Tibial nerve (tissue), 4 donors: ENCODE data around the gene ADH1C. TPM values are rescaled to one million over a fixed set of nuclear protein-coding genes. Genes with fewer than 3 reads are reported as not detected.
"Not testable (repeated sequence)": the region's sequence is repeated elsewhere in the genome, so short reads cannot be mapped to it uniquely, and the experiment has no call there.

Experiments
- DNase-seq, 2 donors: peaks; one replicate each; pipeline ENCODE4 v3.0.0-alpha.2; 2019; ENCODE audit warnings: low spot score in 2 of 2
- H3K27ac ChIP-seq, 4 donors: fragments of 200-600 bp; sonication (generic) in 3 of 4; one replicate each; pipeline ENCODE4 v1.5.1; 2017 to 2019; ENCODE audit warnings: mild to moderate bottlenecking in 1 of 4
- H3K27me3 ChIP-seq, 2 donors: fragments of 200-600 bp; sonication (generic) in 1 of 2; one replicate each; pipeline versions ENCODE4 v1.5.1 to v1.6.0; 2017 to 2019
- H3K36me3 ChIP-seq, 3 donors: fragments of 200-600 bp; sonication (generic); one replicate each; pipeline ENCODE4 v1.5.1; 2018 to 2019
- H3K4me1 ChIP-seq, 4 donors: fragments of 200-600 bp; sonication (generic) in 3 of 4; one replicate each; pipeline ENCODE4 v1.5.1; 2017 to 2019
- H3K4me3 ChIP-seq, 4 donors: fragments of 200-600 bp; sonication (generic) in 3 of 4; one replicate each; pipeline ENCODE4 v1.5.1; 2017 to 2019; ENCODE audit warnings: mild to moderate bottlenecking in 1 of 4, moderate library complexity in 1 of 4
- H3K9me3 ChIP-seq, 4 donors: fragments of 200-600 bp; sonication (generic) in 3 of 4; one replicate each; pipeline ENCODE4 v1.5.1; 2017 to 2019
- CTCF ChIP-seq, 5 experiments: fragments of 200-600 bp in 3 of 5; fragments of 450-650 bp in 2 of 5; sonication (generic) in 3 of 5; IDR thresholded peaks; one replicate each; pipeline ENCODE4 v1.5.1; 2016 to 2019; ENCODE audit warnings: antibody characterized with exemption in 5 of 5, mild to moderate bottlenecking in 3 of 5, moderate library complexity in 2 of 5
- EP300 ChIP-seq, 2 donors: sonication (generic); formaldehyde crosslinking; IDR thresholded peaks; one replicate each; pipeline ENCODE4 v1.6.1; 2017; ENCODE audit warnings: antibody characterized with exemption in 2 of 2, mild to moderate bottlenecking in 1 of 2
- POLR2A ChIP-seq, 2 donors: fragments of 450-650 bp; IDR thresholded peaks; one replicate each; pipeline ENCODE4 v1.6.1; 2017; ENCODE audit warnings: antibody characterized with exemption in 2 of 2, mild to moderate bottlenecking in 2 of 2, moderate library complexity in 2 of 2
- WGBS, 2 donors: methylation state at CpG; one replicate each; pipeline ENCODE4 v1.1.5; 2018; 5-methylcytosine and 5-hydroxymethylcytosine counted together
- total RNA-seq, 4 donors: library from RNA; depleted of rRNA; stranded (reverse); fragments of >200 nt; gene quantifications; one replicate each; pipeline ENCODE4 v1.1.0, GENCODE V29; 2016

Gene ADH1C
- total RNA-seq, 4 donors from 2014 or later, result 44.7 to 186 (median 151) TPM

DNA sequence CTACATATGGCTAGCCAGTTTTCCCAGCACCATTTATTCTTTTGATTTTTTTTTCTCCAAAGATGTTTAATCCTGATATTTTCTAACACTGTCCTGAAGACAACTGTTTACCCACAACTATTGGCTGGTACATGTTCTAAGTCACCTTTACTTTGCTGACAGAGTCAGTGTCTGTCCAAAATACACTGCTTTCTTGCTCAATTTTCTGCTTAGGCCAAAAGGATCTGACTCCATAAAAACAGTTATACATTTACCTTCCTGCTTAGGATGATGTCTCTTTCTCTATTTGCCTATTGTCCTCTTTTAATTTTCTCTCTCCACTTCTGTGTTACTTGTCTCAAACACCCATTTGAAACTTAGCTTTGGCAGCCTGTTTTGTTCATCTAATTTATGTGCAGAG lies 3.2 kb downstream of the ADH1C start:
- Histone ChIP-seq H3K9me3 (no peaks in the 10 kb centered on the region), H3K36me3 (peaks cover 0 to 8% (median 0%) of the 10 kb centered on the region in 3 donors)

DNA sequence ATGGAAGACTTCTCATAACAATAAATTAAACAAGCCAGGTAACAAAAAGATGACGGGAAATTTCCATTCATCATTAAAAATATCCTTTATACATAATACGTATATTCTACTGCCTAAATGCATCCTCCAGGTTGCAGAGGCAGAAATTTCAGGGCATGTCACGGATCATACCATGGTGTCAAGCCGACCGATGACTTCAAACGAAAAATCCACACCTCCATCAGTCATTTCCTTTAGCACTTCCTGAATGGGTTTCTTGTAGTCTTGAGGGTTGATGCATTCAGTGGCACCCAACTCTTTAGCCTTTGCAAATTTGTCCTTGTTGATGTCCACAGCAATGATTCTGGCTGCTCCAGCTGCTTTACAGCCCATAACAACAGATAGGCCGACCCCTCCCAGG lies 9.9 kb downstream of the ADH1C start:
- not testable (repeated sequence) for H3K4me1 ChIP-seq, H3K27ac ChIP-seq, DNase-seq, H3K27me3 ChIP-seq, H3K9me3 ChIP-seq, H3K4me3 ChIP-seq
- 72 to 82% methylated on average over 7 of the region's 7 CpGs for WGBS, 2 donors
- peaks cover 0 to 13% (median 0%) of the 10 kb centered on the region in 3 donors for H3K36me3 ChIP-seq

More for the DNA sequence above, 3.2 kb downstream of the ADH1C start:
- no peak overlapping the region for H3K4me3 ChIP-seq
- no peak for DNase-seq
- no peak for TF ChIP-seq POLR2A (IDR thresholded peaks at IDR 0.05)
- no peak for TF ChIP-seq CTCF (IDR thresholded peaks at IDR 0.05)
- TF ChIP-seq EP300 (IDR thresholded peaks at IDR 0.05), result no peak
- peaks cover 0 to 9% (median 0%) of the 10 kb centered on the region in 4 donors for H3K4me1 ChIP-seq
- no peaks in the 10 kb centered on the region for H3K27me3 ChIP-seq
- H3K27ac ChIP-seq, result no peak overlapping the region

GRCh38 chr4:99341426-99341825 lies 11.1 kb downstream of the ADH1C start:
- Histone ChIP-seq H3K4me1 (no peaks in the 10 kb centered on the region), H3K27ac (no peak overlapping the region), H3K36me3 (peaks cover 0 to 11% (median 0%) of the 10 kb centered on the region in 3 donors), H3K9me3 (no peaks in the 10 kb centered on the region), H3K4me3 (no peak overlapping the region), H3K27me3 (no peaks in the 10 kb centered on the region)
- DNase-seq, result no peak
- WGBS, 2 donors, result 92% methylated on average over 1 of the region's 1 CpG
- TF ChIP-seq POLR2A (IDR thresholded peaks at IDR 0.05) (no peak), CTCF (IDR thresholded peaks at IDR 0.05) (no peak), EP300 (IDR thresholded peaks at IDR 0.05) (no peak)

GRCh38 chr4:99339172-99339571 lies 13.4 kb downstream of the ADH1C start:
- WGBS, 2 donors, result 81 to 85% methylated on average over 3 of the region's 3 CpGs
- no peaks in the 10 kb centered on the region for H3K27me3 ChIP-seq
- no peaks in the 10 kb centered on the region for H3K9me3 ChIP-seq
- H3K27ac ChIP-seq, result no peak overlapping the region
- H3K4me3 ChIP-seq, result no peak overlapping the region
- TF ChIP-seq EP300 (IDR thresholded peaks at IDR 0.05) (no peak), CTCF (IDR thresholded peaks at IDR 0.05) (no peak), POLR2A (IDR thresholded peaks at IDR 0.05) (no peak)
- no peak for DNase-seq
- no peaks in the 10 kb centered on the region for H3K4me1 ChIP-seq
- peaks cover 0 to 12% (median 0%) of the 10 kb centered on the region in 3 donors for H3K36me3 ChIP-seq

GRCh38 chr4:99336553-99336952 lies 16.0 kb downstream of the ADH1C start:
- DNase-seq, result no peak
- TF ChIP-seq POLR2A (IDR thresholded peaks at IDR 0.05) (no peak), EP300 (IDR thresholded peaks at IDR 0.05) (no peak), CTCF (IDR thresholded peaks at IDR 0.05) (no peak)
- H3K27me3 ChIP-seq, result no peaks in the 10 kb centered on the region
- no peaks in the 10 kb centered on the region for H3K4me1 ChIP-seq
- no peaks in the 10 kb centered on the region for H3K9me3 ChIP-seq
- H3K4me3 ChIP-seq, result no peak overlapping the region
- WGBS, 2 donors, result 70 to 75% methylated on average over 4 of the region's 4 CpGs
- H3K36me3 ChIP-seq, result peaks cover 0 to 12% (median 0%) of the 10 kb centered on the region in 3 donors
- H3K27ac ChIP-seq, result no peak overlapping the region

GRCh38 chr4:99334880-99335279 lies 17.7 kb downstream of the ADH1C start:
- Histone ChIP-seq H3K27ac (no peak overlapping the region), H3K27me3 (no peaks in the 10 kb centered on the region), H3K36me3 (peaks cover 0 to 7% (median 0%) of the 10 kb centered on the region in 3 donors), H3K4me1 (no peaks in the 10 kb centered on the region), H3K4me3 (no peak overlapping the region), H3K9me3 (no peaks in the 10 kb centered on the region)
- no peak for TF ChIP-seq CTCF (IDR thresholded peaks at IDR 0.05)
- no peak for TF ChIP-seq EP300 (IDR thresholded peaks at IDR 0.05)
- TF ChIP-seq POLR2A (IDR thresholded peaks at IDR 0.05), result no peak
- no peak for DNase-seq
- 64 to 73% methylated on average over 1 of the region's 1 CpG for WGBS, 2 donors
